Stimulated activated CD4-positive, alpha-beta T cell treated with anti-CD3 and anti-CD28 coated beads, Interleukin-12 subunit alpha, Interleukin-12 subunit beta, amount 100 ng/mL, for 24 hours (primary cell): ENCODE results near the gene LOXHD1.

Experiments
- DNase-seq, 2 experiments: peaks; one replicate each; pipeline ENCODE4 v3.0.0-alpha.2; 2020; ENCODE audit warnings: low read depth in 2 of 2

The LOXHD1 gene

GRCh38 chr18:46577546-46577945 is 79.5 kb downstream of the LOXHD1 start:
- no peak for DNase-seq

- DNase-seq: no peak
Observed at GRCh38 chr18:46575851-46576250, 81.2 kb downstream of the LOXHD1 start.

- no peak for DNase-seq
Observed at GRCh38 chr18:46574743-46575115, 82.3 kb downstream of the LOXHD1 start.

GRCh38 chr18:46574000-46574742 is 82.8 kb downstream of the LOXHD1 start:
- DNase-seq: no peak

GRCh38 chr18:46573156-46573555 is 83.9 kb downstream of the LOXHD1 start:
- DNase-seq: no peak

GRCh38 chr18:46571756-46572155 is 85.3 kb downstream of the LOXHD1 start:
- no peak for DNase-seq

GRCh38 chr18:46570666-46571065 is 86.4 kb downstream of the LOXHD1 start:
- DNase-seq: no peak

GRCh38 chr18:46570134-46570533 is 86.9 kb downstream of the LOXHD1 start:
- DNase-seq: no peak

- no peak for DNase-seq
Observed at GRCh38 chr18:46569211-46569610, 87.8 kb downstream of the LOXHD1 start.

GRCh38 chr18:46567196-46567595 is 89.8 kb downstream of the LOXHD1 start:
- DNase-seq: no peak

- no peak for DNase-seq
Observed at GRCh38 chr18:46566111-46566510, 90.9 kb downstream of the LOXHD1 start.

- no peak for DNase-seq
Observed at GRCh38 chr18:46565256-46565655, 91.8 kb downstream of the LOXHD1 start.

GRCh38 chr18:46563317-46563716 is 93.7 kb downstream of the LOXHD1 start:
- DNase-seq: no peak

- no peak for DNase-seq
Observed at GRCh38 chr18:46562674-46563192, 94.3 kb downstream of the LOXHD1 start.

GRCh38 chr18:46560671-46561045 is 96.4 kb downstream of the LOXHD1 start:
- no peak for DNase-seq

GRCh38 chr18:46559946-46560670 is 96.9 kb downstream of the LOXHD1 start:
- DNase-seq: no peak

GRCh38 chr18:46559296-46559695 is 97.7 kb downstream of the LOXHD1 start:
- no peak for DNase-seq

GRCh38 chr18:46556590-46557206 is 100.3 kb downstream of the LOXHD1 start:
- DNase-seq: no peak

GRCh38 chr18:46555724-46556123 is 101.3 kb downstream of the LOXHD1 start:
- no peak for DNase-seq

- no peak for DNase-seq
Observed at GRCh38 chr18:46555213-46555612, 101.8 kb downstream of the LOXHD1 start.

GRCh38 chr18:46554406-46555080 is 102.5 kb downstream of the LOXHD1 start:
- DNase-seq: no peak

- no peak for DNase-seq
Observed at GRCh38 chr18:46550609-46551008, 106.4 kb downstream of the LOXHD1 start.
